22Rv1 (cell line): ENCODE measurements around the gene GHRL.

Experiments
- H3K27ac ChIP-seq: fragments of 450-650 bp; 2 replicates; pipeline ENCODE4 v1.5.1; 2017
- ZFX ChIP-seq: fragments of 450-650 bp; IDR thresholded peaks from 2 replicates; pipeline ENCODE4 v1.6.1; 2017; ENCODE audit warnings: antibody characterized with exemption, borderline replicate concordance
- TF ChIP-seq, protein P1 (sequence below): fragments of 450-650 bp; IDR thresholded peaks from 2 replicates; pipeline ENCODE4 v1.5.1; 2017; ENCODE audit warnings: mild to moderate bottlenecking

The GHRL gene

DNA sequence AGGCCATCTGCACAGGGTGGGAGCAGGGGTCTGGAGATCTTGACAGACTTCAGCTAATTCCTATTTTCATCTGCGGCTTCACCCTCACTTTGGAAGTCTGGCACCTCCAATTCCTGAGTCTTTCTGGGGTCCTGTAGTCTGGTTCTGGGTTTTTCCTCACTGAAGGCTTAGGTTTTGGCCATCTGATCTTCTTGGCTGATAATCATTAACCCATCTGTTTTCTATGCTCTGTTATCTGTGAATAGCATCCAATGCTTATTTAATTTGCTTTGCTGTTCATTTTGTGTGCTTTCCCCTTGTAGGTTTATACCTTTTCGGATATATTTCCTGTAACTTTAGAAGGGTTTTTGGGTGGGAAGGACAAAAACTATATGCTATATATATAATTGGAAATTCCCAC, 26.9 kb downstream of the GHRL start:
- TF ChIP-seq, protein P1, sequence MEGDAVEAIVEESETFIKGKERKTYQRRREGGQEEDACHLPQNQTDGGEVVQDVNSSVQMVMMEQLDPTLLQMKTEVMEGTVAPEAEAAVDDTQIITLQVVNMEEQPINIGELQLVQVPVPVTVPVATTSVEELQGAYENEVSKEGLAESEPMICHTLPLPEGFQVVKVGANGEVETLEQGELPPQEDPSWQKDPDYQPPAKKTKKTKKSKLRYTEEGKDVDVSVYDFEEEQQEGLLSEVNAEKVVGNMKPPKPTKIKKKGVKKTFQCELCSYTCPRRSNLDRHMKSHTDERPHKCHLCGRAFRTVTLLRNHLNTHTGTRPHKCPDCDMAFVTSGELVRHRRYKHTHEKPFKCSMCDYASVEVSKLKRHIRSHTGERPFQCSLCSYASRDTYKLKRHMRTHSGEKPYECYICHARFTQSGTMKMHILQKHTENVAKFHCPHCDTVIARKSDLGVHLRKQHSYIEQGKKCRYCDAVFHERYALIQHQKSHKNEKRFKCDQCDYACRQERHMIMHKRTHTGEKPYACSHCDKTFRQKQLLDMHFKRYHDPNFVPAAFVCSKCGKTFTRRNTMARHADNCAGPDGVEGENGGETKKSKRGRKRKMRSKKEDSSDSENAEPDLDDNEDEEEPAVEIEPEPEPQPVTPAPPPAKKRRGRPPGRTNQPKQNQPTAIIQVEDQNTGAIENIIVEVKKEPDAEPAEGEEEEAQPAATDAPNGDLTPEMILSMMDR: no peak
- no peak for TF ChIP-seq ZFX
- H3K27ac ChIP-seq: no peak overlapping the region

DNA sequence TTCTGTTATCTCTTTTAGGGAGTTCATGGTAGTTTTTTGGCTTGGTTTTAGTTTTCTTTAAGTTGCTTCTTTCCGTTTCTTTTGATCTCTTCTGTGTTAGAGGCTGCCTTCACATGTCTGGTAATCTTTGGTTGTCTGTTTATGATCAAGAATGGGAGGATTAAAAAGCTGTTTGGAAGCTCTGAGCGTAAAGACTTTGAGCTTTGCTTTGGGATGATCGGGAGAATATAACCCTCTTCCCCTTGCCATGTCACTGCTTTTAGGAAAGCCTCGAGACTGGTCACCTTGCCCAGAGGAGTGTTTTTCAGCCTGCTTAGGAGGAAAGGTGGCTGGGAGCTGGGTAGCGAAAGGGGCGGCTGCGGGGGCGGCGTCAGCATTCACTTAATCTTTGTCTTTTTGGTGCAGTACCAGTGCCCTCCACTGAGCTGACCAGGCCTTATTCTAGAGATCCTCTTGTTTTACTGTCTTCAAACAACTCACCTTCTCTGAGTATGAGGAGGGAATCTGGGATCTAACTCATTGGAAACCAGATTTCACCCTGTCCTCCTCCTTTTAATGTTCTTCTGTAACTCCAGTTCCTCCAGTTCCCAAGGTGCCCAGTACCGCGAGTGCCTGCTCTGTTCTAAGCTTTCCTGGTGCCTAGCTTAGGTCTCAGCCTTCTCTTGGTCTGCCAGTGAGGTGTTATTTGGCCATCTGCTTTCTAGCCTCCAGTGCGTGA, 28.9 kb downstream of the GHRL start:
- H3K27ac ChIP-seq: no peak overlapping the region
- TF ChIP-seq, protein P1: peak; percentile 45
- TF ChIP-seq ZFX: no peak

DNA sequence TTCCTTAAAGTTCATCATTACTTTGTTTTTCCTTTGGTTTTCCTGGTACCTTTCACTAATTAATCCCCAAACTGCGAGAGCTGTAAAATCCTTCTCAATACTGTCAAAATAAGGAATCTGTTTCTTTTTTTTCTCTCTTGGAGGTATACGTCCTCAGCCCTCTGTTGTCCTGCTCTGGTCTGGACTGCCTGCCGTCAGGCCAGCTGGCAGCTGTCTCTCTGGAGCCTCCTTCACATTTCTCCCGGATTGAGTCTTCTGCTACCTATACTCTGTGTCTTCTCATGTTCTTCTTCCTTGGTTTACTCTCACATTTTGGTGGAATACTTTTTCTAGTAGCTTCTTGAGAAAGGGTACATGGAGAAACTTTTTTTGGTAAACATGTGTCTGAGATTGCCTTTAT, 30.7 kb downstream of the GHRL start:
- TF ChIP-seq, protein P1: no peak
- TF ChIP-seq ZFX: no peak
- no peak overlapping the region for H3K27ac ChIP-seq

DNA sequence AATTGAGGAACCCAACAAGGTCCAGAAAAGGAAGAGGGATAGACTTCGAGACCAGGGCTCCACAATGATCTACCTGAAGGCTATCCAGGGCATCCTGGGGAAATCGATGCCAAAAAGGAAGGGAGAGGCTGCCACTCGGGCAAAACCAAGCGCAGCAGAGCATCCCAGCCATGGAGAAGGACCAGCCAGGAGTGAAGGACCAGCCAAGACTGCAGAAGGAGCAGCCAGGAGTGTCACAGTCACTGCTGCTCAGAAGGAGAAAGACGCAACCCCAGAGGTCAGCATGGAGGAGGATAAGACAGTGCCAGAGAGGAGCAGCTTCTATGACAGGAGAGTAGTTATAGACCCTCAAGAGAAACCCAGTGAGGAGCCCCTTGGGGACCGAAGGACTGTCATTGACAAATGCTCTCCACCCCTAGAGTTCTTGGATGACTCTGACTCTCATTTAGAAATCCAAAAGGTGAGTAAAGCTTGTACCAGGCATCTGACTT, 32.5 kb downstream of the GHRL start:
- no peak overlapping the region for H3K27ac ChIP-seq
- no peak for TF ChIP-seq ZFX
- TF ChIP-seq, protein P1: no peak

DNA sequence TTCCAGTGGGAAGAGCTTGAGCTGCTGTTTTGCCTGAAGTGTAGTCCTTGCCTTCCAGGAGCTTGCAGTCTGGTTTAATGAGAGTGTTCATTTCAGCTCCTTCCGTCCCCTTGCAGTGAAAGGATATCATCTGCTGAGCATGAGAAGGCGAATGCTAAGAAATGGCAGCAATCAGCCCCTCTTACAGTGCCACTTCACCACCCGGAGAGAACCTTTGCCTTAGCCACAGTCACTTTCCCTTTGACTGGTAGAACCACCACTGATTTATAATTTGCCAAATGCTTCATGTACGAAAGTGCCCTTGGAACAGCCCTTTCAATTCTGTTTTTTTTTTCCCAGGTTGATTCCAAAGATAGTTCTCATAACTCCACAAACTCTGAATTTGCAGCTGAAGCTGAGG, 32.9 kb downstream of the GHRL start:
- no peak for TF ChIP-seq ZFX
- TF ChIP-seq, protein P1: no peak
- H3K27ac ChIP-seq: no peak overlapping the region

DNA sequence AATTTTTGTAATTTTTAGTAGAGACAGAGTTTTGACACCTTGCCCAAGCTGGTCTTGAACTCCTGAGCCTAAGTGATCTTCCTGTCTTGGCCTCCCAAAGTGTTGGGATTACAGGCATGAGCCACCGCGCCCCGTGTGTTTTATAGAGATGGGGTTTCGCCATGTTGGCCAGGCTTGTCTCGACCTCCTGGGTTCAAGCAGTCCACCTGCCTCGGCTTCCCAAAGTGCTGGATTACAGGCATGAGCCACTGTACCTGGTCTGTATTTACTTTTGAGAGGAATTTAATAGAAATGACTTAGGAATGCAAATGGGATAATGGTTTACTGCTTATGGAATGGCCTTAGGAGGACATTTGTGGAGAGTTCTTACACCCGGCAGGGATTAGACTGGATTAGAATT, 33.7 kb downstream of the GHRL start:
- no peak for TF ChIP-seq ZFX
- TF ChIP-seq, protein P1: no peak
- no peak overlapping the region for H3K27ac ChIP-seq

DNA sequence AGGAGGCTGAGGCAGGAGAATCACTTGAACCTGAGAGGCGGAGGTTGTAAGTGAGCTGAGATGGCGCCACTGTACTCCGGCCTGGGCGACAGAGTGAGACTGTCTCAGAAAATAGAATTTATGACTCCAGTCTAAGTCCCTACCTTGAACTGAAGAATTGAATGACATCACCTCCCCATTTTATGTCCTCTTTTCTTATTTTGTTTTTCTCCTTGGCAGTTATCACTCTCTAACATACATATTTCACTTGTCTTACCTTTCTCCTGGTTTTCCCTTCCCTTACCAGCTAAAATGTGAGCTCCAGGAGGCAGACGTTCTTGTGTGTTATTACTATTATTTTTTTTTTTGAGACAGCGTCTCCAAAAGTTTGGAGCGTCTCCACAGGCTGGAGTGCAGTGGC, 36.9 kb downstream of the GHRL start:
- no peak for TF ChIP-seq ZFX
- TF ChIP-seq, protein P1: no peak
- no peak overlapping the region for H3K27ac ChIP-seq
